Hematopoietic multipotent progenitor cell treated with erythropoietin and hydrocortisone succinate and interleukin-3 and kit ligand, for 4 days (in vitro differentiated cells): ENCODE measurements around the gene CSTB.

Source experiments
- DNase-seq: peaks from one replicate; pipeline ENCODE4 v3.0.0-alpha.2; 2015

Gene CSTB

GRCh38 chr21:43810505-43811261, 34.6 kb upstream of the CSTB start:
- DNase-seq: peak; percentile 94

DNA sequence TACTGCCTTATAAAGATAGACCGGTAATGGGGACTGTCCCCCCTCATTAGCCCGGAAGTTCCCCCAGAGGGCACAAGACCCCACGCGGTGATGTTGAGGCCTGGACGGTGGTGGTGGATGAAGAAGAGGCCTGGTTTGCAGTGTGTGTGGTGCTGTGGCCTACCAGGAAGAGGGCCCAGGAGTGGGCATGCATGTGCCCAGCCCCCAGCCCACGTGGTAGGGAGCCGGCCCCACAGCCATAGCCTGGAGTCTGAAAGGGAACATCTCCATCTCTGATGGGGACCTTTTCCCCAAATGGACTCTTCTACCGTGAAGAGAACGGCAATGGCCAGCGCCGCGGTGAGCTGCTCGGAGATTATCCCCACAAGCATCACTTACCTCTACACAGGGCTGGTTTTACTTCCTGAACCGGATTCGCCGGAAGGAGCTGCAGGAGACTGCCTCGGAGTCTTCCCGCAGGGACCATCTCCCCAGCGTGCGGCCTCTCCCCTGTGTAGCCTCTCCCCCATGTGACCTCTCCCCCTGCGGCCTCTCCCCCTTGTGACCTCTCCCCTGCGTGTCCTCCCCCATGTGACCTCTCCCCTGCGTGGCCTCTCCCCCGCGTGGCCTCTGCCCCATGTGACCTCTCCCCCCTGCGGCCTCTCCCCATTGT, 33.9 kb upstream of the CSTB start:
- DNase-seq: no peak

- no peak for DNase-seq
Observed at GRCh38 chr21:43809346-43809799, 33.3 kb upstream of the CSTB start.

DNA sequence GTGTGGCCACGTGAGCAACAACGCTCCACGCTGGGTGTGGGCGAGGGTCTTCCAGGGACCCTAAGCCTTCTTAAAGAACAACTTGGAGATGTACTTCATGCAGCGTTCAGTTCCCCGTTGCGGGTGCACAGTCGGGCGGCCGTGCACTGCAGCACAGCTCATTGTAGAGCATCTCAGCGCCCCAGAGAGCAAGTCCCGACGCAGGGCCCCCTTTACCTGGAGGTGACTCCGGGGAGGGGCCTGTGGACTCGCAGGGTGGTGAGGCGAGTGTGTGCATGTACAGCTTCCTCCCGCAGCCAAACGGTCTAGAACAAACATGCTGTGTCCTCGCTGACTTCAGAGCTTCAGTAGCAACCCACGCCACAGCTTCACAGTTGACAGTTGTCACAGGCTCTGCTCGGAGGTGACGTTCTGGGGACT, 32.7 kb upstream of the CSTB start:
- no peak for DNase-seq

GRCh38 chr21:43808367-43808766, 32.3 kb upstream of the CSTB start:
- no peak for DNase-seq

DNA sequence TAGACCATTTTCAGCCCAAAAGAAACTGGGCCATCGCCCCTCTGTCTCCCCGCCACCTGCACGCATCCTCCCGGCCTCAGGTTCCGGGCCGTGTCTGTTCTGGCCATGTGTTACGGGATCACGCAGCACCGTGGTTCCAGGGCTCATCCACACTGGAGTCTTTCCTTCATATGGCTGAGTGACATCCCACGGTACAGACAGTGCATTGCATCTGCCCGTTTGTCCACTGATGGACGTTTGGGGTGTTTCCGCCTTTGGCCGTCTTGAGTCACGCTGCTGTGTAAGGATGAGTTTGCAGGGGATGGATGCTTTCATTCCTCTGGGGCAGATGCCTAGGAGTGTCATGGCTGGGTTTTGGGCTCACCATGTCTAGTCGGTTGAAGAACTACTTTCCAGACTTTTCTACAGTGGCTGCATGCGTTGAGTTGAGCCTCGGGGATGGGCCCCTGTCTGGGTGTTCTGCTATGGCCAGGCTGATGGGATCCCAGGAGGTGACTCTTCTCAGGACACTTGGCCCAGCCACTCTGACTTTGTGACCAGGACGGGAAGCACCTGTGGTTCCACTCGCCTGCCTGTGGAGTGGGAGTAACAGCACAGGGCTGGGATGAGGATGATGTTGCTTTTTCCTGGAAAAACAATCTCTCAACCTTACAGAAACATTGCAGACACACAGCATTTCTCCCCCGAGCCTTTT, 30.1 kb upstream of the CSTB start:
- no peak for DNase-seq

DNA sequence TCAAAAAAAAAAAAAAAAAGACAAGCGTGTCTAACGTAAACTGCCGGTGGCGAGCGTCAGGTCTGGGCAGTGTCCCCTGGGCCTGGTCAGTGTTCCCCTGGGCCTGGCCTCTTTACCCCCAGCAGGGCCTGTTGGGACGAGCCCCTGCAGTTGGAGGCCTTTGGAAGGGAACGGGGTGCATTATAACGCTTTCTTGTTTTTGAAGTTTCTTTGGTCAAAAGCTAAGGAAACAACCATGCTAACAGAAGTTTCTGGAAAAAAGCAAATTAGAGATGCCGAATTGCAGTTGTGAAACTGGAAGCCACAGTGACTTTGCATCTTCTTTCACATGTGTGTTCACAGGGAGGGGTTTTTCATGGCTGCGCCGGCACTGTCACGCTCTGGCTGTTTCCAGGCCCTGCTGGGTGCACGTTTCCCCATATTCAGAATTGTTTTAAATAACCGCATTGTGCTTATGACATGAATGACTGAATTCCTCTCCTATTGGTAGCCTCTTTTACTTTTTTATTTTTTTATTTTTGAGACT, 29.2 kb upstream of the CSTB start:
- peak; percentile 85 for DNase-seq

- no peak for DNase-seq
Observed at GRCh38 chr21:43803558-43804300, 27.6 kb upstream of the CSTB start.

DNA sequence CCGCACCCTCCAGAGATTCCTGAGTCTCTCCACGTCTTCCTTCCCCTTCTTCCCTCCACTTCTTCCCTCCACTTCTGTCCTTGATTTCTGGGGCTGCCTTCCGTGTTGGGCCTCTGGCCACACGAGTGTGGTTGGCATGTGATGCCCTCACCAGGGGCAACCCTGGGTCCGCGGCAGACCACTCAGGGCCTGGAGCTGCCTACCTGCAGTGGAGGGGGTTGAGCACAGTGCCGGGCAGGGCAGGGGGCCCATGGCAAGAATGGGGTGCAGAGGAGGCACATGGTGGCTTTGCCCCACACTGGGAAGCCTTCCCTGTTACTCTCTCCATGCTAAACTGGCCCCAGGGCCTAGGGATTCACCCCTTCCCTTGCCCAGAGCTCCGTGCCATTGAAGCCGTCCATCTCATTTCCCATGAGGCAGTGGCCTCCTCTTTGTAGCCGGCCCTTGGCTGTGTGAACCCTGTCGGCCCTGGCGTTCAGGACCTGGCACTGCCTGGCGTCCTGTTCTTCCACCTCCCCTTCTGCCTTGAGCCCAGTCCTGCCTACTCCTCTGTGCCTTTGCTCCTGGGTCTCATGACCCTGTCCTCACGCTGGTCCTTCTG, 26.7 kb upstream of the CSTB start:
- DNase-seq: no peak

- DNase-seq: no peak
Observed at GRCh38 chr21:43801006-43801783, 25.1 kb upstream of the CSTB start.

- DNase-seq: no peak
Observed at GRCh38 chr21:43800566-43800965, 24.5 kb upstream of the CSTB start.

- DNase-seq: no peak
Observed at GRCh38 chr21:43800124-43800523, 24.0 kb upstream of the CSTB start.

- no peak for DNase-seq
Observed at GRCh38 chr21:43799301-43799840, 23.3 kb upstream of the CSTB start.

GRCh38 chr21:43797925-43798715, 22.0 kb upstream of the CSTB start:
- DNase-seq: no peak

DNA sequence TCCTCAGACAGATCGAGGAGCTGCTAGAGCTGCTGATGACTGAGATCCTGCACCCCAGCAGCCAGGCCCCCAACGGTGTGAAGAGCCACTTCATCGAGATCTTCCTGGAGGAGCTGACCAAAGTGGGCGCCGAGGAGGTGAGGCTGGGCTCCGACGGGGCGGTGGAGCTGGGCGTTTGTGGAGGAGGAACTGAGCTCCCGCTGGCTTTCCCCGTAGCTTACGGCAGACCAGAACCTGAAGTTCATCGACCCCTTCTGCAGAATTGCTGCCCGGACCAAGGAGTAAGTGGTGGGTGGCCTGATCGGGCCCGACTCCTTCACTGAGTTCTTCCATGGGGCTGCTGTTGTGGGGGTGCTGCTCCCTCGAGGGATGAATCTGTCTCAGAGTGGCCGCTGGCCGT, 21.3 kb upstream of the CSTB start:
- DNase-seq: no peak

- DNase-seq: no peak
Observed at GRCh38 chr21:43794857-43795256, 18.7 kb upstream of the CSTB start.

DNA sequence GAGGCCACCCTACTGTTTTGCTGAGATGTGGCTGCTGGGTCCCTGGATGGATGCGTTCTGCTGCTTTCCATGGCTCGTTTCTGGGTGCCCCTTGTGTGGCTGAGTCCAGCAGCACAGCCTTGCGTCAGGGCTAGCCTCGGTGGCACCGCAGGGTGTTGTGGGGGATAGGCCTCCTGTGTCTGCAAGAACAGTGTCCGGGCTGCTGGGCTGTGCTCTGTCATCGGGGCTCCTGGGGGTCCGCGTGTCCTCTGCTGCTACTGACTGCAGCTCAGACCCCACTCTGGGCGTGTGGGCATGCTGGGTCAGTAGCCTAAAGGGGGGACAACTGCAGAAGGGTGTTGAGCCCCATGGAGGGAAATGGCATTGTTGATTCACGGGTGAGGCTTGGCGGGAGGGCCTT, 18.2 kb upstream of the CSTB start:
- DNase-seq: no peak

GRCh38 chr21:43793243-43793642, 17.1 kb upstream of the CSTB start:
- DNase-seq: no peak

DNA sequence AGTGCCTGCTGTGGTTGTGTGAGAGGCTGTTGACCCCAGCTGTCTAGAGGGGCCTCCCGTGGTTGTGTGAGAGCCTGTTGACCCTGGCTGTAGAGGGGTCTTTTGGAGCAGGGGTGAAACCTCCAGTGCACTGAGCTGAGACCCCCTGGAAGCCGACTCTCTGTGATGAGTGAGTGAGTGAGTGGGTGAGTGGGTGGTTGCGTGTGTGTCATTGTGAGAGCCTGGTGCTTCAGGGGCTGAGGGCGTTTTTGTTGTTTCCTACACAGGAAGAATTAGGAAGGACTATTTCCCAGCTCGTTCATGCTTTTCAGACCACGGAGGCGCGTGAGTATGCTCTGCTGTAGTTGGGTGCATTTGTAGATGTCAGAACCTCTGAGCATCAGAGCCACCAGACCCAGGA, 16.3 kb upstream of the CSTB start:
- DNase-seq: no peak

GRCh38 chr21:43790010-43790524, 14.0 kb upstream of the CSTB start:
- no peak for DNase-seq
